DOHH2 (cell line): ENCODE results near the gene SNX20.

Experiments
- CTCF ChIP-seq: fragments of 200-600 bp; sonication (generic); IDR thresholded peaks from one replicate; pipeline ENCODE4 v1.5.1; 2014; ENCODE audit warnings: antibody characterized with exemption, mild to moderate bottlenecking, low read depth, low read length; ENCODE audit not compliant: poor library complexity, severe bottlenecking
- EZH2phosphoT487 ChIP-seq: fragments of 200-600 bp; sonication (generic); IDR thresholded peaks from 2 replicates; pipeline ENCODE4 v1.6.1; 2017; ENCODE audit warnings: borderline replicate concordance, mild to moderate bottlenecking, antibody characterized with exemption, low read length, moderate library complexity, mixed read lengths

GRCh38 chr16:50696126-50696525, 15.0 kb upstream of the SNX20 start:
- TF ChIP-seq CTCF (no peak), EZH2phosphoT487 (no peak)
